Measurements from ENCODE around the gene TERB1.
"Not testable (repeated sequence)": the region's sequence is repeated elsewhere in the genome, so short reads cannot be mapped to it uniquely, and the experiment has no call there.

The TERB1 gene

DNA sequence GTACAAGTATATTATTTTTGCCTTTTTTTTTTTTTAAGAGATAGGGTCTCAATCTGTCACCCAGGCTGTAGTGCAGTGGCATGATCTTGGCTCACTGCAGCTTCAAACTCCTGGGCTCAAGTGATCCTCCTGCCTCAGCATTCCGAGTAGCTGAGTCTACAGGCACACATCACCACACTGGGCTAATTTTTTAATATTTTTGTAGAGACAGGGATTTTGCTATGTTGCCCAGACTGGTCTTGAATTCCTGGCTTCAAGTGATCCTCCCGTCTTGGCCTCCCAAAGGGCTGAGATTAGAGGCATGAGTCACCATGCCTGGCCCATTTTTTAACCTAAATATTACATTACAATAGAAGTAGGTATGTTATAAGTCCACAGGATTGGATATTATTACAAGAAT, 3.2 kb downstream of the TERB1 start:
- TF ChIP-seq ZFX (IDR thresholded peaks at IDR 0.05): no peak
- TF ChIP-seq, protein P1, sequence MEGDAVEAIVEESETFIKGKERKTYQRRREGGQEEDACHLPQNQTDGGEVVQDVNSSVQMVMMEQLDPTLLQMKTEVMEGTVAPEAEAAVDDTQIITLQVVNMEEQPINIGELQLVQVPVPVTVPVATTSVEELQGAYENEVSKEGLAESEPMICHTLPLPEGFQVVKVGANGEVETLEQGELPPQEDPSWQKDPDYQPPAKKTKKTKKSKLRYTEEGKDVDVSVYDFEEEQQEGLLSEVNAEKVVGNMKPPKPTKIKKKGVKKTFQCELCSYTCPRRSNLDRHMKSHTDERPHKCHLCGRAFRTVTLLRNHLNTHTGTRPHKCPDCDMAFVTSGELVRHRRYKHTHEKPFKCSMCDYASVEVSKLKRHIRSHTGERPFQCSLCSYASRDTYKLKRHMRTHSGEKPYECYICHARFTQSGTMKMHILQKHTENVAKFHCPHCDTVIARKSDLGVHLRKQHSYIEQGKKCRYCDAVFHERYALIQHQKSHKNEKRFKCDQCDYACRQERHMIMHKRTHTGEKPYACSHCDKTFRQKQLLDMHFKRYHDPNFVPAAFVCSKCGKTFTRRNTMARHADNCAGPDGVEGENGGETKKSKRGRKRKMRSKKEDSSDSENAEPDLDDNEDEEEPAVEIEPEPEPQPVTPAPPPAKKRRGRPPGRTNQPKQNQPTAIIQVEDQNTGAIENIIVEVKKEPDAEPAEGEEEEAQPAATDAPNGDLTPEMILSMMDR (conservative IDR thresholded peaks at IDR 0.05): no peak
- no peak overlapping the region for H3K27ac ChIP-seq

DNA sequence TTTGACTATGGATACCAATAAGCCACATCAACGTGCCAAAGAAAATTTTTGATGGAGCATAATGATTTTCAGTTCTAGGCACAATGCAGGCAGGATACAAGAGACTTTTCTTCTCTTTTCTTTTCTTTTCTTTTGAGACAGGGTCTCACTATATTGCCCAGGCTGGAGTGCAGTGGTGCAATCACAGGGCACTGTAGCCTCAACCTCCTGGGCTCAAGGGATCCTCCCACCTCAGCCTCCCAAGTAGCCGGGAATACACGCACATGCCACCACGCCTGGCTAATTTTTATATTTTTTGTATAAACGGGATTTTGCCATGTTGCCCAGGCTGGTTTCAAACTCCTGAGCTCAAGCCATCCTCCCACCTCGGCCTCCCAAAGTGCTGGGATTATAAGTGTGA, 7.4 kb downstream of the TERB1 start:
- H3K27ac ChIP-seq: not testable (repeated sequence)

DNA sequence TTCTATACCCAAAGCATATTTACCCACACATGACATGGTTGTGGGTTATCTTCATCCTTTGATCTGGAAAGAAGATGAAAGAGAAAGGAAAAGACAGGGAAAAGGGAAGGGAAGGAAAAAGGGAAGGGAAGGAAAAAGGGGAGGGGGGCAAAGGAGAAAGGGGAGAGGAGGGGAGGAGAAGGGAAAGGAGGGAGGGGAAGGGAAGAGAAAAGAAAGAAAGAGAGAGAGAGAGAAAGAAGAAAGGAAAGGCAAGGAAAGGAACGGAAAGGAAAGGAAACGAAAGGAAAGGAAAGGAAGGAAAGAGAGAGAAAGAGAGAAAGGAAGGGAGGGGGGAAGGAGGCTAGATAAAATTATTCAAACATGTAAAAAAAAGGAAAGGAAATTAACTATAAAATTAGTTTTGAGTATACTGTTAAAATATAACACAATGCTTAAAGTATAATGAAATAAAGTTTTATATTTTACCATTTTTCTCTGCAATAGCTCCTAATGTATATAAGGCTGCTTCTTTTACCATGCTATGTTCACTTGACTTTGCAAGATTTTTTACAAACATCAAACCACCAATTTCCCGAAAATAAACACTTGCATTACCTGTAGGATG, 11.2 kb downstream of the TERB1 start:
- TF ChIP-seq, protein P1 (conservative IDR thresholded peaks at IDR 0.05): no peak
- TF ChIP-seq ZFX (IDR thresholded peaks at IDR 0.05): no peak
- no peak overlapping the region for H3K27ac ChIP-seq

DNA sequence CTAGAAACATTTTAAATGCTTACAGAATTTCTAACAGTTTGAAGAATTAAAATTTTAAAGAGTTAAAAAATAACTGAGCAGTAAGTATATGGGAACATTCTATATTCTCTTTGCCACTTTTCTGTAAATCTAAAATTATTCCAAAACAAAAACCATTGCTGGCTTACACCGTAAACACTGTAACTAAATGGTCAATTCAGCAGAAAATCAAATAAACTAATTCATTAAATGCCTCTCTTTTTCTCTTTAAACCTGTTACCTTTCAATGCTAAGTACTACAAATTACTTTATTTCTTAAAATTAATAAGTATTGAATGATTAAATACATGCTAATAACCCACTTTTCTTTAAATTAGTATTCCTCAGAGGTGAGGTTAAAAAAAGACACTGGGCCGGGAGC, 14.0 kb downstream of the TERB1 start:
- TF ChIP-seq, protein P1 (conservative IDR thresholded peaks at IDR 0.05): no peak
- no peak for TF ChIP-seq ZFX (IDR thresholded peaks at IDR 0.05)
- no peak overlapping the region for H3K27ac ChIP-seq

DNA sequence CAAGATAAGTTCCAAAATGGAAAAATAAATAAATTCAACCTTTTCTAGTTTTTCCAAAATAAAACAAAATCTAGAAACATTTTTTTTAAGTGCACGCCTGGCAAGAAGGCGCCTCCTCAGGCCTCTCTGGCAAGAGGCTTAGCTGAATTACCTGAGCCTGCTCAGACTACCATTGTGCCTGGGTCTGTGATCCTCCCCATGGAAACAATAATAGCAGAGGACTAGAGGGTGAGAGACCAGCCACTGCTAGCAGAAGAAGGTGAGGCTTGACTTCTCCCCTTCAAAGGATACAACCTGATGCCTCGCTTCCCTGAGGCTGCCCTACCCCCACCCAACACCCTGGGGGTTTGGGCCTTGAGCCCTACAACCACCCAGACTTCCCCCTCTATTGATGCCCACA, 14.8 kb downstream of the TERB1 start:
- no peak overlapping the region for H3K27ac ChIP-seq
- TF ChIP-seq, protein P1 (conservative IDR thresholded peaks at IDR 0.05): no peak
- TF ChIP-seq ZFX (IDR thresholded peaks at IDR 0.05): no peak

DNA sequence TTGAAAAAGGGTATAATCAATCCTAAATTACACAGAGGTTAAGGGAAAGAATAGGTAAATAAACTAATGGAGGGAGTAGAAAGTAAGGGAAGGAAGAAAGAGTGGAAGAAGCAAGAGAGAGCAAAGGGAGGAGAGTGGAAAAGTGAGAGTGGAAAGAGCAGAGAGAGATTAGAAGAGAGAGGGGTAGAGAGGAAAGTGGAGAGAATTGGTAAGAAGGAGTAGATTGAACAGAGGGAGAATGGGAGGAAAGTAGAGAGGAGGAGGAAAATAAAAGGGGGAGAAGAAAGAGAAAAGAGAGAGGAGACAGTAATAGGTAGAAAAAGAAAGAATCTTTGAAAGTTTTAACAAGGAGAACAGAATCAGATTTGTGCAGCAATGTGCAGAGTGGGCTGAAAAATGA, 24.9 kb downstream of the TERB1 start:
- TF ChIP-seq, protein P1 (conservative IDR thresholded peaks at IDR 0.05): no peak
- no peak for TF ChIP-seq ZFX (IDR thresholded peaks at IDR 0.05)
- H3K27ac ChIP-seq: no peak overlapping the region

DNA sequence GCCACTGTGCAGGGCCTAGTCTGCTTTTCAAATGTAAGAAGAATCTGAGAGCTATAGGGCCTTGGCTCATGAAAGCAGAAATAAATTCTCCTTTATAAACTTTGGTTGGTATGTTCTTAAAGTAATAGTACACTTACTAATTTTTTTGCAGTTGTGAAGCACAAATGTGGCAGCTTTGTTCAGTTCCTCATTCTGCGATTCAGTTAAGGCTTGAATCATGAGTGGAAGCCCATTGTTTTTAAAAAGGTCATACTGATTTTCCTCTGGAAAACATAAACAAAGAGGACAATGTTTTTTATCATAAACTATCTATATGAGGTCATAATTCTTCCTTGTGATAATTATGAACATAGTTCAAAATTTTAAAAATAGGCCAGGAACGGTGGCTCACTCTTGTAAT, 26.4 kb downstream of the TERB1 start:
- H3K27ac ChIP-seq: no peak overlapping the region
- TF ChIP-seq, protein P1 (conservative IDR thresholded peaks at IDR 0.05): no peak
- no peak for TF ChIP-seq ZFX (IDR thresholded peaks at IDR 0.05)

DNA sequence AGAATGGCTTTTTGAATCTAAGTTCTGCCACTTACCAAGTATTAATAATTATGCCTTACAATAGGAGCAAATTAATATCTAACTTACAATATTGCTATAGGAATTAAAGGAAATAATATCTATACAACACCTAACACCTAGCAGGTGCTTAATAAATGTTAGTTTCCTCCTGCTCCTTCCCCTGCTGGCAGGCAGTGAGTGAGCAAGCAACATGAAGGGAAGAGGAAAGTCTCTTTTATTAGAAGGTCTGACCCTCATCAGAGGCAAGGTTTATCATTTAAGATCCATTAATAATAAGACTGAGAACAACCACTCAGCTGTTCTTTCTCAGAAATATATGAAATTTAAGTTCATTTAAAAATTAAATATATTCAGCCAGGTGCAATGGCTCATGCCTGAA, 43.3 kb downstream of the TERB1 start:
- TF ChIP-seq ZFX (IDR thresholded peaks at IDR 0.05): no peak
- TF ChIP-seq, protein P1 (conservative IDR thresholded peaks at IDR 0.05): no peak; the same call in 1 of the 2 replicates
- no peak overlapping the region for H3K27ac ChIP-seq
